GM21360 (cell line): Measurements from ENCODE around the gene MYOF.
"Not testable (repeated sequence)": the region's sequence is repeated elsewhere in the genome, so short reads cannot be mapped to it uniquely, and the experiment has no call there.

ENCODE experiments used
- ATAC-seq: cut with Tn5 transposase; IDR thresholded peaks from one replicate; pipeline ENCODE4 v1.9.1; 2021; ENCODE audit warnings: mild to moderate bottlenecking, moderate library complexity; ENCODE audit not compliant: unreplicated experiment

Gene MYOF

DNA sequence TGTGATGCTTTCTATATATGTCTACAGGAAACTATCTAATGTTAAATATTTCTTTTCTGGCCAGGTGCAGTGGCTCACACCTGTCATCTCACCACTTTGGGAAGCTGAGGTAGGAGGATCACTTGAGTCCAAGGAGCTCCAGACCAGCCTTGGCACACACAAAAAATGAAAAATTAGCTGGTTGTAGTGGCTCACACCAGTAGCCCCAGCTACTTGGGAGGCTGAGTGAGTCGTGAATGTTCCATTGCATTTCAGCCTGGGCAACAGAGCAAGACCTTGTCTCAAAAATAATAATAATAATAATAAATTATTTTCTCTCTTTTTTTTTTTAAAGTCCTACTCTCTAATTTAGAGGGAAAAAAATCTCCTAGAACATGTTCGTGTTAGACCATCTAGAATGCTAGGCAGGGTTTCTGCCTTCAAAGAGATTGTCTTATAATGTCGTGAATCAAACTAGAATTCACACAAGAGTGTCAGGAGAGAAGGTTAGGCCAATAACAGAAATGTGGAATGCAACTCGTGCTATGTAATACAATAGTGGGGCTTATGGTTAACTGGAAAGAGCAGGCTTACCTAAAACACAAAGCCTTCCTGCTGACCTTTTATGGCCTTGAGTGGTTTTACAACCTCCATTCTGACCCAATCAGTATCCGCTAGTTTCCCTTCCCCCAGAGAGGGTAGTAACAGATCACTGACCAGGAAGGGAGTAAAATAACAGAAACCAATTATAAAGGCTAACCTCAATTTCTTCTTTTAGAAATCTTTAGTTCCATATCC, 46.3 kb downstream of the MYOF start:
- ATAC-seq = no peak

DNA sequence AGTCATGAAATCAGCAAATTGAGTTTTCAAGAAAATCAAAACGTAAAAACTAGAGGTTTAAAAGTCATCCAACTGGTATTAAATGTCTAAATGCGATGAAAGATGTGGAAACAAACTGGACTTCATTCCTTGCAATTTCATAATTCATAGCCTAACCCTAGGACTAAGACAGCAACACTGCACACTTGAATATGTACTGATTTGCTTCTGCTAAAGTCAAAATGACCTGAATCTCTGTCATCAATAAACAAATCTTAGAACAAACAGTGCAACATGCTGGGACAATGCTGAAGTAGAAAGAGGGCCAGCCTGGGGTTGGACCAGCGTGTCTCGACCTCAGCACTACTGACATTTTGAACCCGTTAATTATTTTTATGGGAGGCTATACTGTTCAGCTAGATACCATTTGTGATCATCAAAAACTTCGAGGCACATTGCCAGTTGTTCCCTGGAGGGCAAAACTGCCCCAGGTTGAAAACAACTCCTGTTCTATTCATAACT, 47.1 kb downstream of the MYOF start:
- no peak for ATAC-seq

DNA sequence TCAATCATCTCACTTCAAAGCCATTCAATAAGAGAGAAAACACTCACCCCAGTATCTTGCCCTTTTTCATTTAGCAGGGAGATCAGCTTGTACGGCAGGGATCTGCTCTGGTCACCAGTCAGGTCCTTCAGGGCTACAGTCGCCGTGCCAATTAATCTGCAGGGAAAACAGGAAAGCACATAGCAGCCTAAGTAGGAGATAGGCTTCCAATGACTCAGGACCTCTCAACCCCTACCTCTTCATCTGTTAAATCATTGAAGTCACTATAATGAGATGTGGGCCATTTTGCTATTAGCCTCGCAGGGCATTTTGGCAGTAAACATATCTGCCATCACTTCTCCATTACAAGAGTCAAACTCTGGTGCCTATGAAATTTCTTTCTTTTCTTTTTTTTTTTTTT, 50.8 kb downstream of the MYOF start:
- no peak for ATAC-seq

DNA sequence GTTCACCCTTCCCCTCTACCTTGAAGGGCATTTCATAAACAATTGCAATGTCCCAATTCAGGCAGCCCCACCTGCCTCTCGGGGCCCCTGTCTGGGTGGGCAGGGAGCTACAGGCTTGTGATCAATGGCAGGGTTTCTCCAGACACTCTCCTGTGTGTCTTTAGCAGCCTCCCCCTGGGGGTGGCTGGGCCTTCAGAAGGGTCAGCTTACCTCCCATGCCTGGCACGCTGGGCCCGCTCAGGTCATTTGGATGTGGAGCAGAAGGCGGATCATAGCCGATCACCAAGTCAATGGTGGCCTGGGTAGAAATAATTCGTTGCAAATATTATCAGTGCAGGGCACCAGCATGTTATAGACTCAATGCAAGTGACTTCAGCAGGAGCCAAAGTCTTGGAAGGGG, 56.3 kb downstream of the MYOF start:
- no peak for ATAC-seq

DNA sequence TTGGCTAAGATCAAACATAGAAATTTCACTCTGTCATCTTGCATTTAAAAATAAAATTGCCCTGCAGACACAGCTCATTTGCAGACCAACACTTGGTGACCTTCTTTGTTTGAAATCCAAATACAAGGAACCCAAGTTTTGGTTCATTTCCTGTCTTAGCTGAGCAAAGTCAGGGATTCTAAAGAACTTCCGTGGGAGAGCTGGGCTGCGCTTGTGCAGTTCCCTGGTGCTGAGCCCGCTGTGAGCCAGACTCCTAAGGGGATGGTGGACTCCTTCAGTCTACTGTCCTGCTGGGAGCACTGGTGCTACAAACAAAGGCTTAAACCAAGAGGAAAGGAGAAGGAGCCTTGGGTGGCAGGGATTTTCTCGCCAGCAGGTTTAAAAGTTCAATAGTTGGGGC, 60.0 kb downstream of the MYOF start:
- ATAC-seq = no peak

DNA sequence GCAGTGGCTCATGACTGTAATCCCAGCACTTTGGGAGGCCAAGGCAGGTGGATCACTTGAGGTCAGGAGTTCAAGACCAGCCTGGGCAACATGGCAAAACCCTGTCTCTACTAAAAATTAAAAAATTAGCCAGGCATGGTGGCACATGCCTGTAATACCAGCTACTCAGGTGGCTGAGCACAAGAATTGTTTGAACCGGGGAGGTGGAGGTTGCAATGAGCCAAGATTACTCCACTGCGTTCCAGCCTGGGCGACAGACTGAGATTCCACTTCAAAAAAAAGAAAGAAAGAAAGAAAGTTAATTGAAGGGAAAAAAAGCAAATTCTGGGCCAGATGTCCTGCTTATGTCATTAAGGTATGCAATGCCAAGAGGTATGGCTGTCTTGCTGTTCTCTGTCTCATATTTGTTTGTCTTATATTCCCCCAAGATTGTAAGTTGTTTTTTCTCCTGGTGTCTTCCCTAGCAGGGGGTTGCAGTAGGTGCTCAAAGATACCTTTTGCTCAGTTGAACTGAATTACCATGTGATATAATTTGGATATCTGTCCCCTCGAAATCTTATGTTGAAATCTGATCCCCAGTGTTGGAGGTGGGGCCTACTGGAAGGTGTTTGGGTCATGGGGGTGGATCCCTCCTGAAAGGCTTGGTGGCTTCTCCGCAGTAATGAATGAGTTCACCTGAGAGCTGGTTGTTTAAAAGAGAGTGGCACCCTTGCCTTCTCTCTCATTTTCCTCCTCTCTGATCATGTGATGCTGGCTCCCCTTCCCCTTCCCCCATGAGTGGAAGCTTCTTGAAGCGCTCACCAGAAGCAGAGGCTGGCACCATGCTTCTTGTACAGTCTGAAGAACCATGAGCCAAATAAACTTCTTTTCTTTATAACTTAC, 60.9 kb downstream of the MYOF start:
- ATAC-seq = no peak

DNA sequence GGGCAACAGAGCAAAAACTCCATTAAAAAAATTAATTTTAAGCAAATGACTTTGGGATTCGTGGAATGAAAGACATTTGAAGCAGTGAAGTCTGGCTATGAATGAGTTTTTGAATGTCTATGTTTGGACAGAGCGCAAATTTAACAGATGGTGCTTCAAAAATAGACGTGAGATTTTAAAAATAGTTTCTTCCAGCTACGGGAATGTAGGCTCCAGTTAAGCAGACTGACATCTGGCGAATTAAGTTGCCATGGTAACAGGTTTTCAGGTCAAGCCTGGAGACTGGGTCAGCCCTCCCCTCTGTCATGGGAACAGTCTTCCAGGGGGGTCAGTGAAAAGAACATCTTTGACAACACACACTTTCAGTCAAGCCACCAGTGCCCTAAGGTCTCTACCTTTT, 62.0 kb downstream of the MYOF start:
- ATAC-seq = no peak

DNA sequence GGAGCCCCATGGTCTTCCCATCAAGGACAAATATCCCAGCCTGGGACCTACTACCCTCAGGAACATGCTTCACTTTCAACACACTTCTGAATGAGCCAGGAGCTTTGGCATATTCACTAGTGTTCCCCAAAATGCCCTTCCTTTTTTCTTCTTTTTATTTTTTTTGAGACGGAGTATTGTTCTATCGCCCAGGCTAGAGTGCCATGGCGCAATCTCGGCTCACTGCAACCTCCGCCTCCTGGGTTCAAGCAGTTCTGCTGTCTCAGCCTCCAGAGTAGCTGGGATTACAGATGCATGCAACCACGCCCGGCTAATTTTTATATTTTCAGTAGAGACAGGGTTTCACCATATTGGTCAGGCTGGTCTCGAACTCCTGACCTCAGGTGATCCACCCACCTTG, 63.1 kb downstream of the MYOF start:
- not testable (repeated sequence) for ATAC-seq

DNA sequence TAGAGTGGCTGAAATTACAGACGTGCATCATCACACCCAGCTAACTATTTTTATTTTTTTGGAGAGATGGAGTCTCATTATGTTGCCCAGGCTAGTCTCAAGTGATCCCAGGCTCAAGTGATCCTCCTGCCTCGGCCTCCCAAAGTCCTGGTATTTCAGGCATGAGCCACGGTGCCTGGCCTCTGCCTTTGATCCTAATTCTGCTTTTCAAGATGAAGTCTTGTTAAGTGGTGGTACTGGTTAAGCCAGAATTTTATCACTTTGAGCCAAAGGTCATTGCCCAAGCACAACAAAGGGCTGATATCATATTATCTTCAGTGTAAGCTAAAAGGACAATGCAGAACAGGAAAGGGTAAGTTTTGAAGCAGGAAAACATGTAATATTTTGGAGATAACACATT, 64.2 kb downstream of the MYOF start:
- no peak for ATAC-seq

DNA sequence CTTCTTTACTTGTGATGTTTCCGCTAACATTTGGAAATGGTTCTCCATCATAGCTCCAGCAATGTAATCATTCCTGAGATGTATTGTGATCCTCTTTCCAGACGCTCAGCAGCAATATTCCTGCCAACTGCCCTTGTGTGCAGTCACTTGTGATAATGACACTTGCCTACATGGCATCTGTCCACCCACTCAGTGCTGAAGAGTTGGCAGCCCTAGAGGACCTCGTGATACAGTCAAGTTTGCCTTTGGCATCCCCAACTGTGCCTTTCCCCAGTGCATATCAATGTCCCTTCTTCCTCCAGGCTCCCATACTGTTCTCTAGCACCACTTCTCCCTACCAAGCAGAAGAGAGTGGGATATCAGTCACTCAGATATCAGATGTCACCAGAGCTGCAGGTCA, 64.9 kb downstream of the MYOF start:
- ATAC-seq = no peak

DNA sequence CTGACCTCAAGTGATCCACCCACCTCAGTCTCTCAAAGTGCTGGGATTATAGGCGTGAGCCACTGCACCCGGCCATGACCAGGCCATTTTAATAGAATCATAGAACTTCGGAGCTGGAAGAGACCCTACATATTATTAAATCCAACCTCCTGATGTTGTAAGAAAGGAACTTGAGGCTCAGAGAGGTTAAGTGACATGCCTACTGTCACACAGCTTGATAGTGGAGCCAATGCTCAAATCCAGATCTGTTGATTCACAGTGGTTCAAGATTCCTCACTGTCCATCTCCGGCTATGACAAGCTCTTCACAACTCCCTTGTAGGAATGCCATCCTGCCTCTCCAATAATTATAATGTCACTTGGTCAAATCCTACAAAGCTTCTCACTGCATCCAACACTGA, 65.3 kb downstream of the MYOF start:
- no peak for ATAC-seq

DNA sequence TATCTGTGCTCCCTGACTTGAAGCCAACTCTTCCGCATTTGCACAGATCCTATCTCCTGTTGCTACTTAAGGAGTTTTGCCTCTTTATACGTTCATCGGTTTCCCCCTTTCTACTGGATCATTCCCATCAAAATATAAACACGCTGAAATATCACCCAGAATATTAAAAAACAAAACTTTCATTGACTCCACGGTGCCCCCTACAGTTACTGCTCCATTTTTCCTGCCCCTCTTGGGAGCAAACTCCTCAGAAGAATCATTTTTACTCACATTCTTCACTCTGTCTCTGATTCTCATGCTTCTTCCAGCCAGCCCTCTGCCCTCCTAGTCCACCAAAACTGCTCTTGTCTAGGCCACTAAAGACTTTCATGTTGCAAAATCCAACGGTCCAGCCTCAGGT, 66.4 kb downstream of the MYOF start:
- ATAC-seq = no peak

DNA sequence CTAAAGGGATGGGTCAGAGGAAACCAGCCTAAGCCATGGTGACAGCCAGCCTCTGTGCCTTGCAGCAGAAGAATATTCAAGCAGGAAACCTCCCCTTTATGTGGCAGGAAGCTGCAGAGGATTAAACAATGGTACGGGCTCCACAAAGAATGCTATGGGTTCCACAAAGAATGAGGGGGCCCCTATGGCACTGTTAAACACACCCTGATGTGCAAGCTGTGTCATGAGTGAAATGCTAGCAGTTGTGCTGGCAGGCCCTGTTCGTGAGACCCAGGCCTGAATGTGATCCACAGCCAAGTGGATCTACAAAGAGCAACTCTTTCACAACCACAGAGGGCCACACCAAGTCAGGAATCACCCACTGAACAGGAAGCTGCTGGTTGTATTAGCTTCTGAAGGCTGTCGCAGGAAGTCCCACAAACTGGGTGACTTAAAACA, 68.9 kb downstream of the MYOF start:
- no peak for ATAC-seq

DNA sequence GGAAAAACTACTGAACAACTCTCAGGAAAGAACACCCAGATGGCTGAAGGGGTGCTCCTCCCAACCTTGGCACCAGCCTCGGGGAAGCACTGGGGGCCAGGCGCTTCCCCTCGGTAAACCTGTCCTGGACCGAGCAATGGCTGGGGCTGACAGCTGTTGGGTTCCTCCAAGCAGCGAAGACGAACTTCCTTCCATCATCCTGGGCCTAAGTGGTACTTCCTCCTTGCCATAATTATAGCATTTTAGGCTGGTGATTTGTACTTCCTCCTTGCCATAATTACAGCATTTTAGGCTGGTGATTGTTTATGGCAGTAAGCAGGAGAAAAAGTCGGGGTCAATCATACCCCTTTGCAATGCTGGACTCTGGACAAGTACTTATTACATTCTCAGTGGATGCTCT, 69.3 kb downstream of the MYOF start:
- ATAC-seq = no peak

DNA sequence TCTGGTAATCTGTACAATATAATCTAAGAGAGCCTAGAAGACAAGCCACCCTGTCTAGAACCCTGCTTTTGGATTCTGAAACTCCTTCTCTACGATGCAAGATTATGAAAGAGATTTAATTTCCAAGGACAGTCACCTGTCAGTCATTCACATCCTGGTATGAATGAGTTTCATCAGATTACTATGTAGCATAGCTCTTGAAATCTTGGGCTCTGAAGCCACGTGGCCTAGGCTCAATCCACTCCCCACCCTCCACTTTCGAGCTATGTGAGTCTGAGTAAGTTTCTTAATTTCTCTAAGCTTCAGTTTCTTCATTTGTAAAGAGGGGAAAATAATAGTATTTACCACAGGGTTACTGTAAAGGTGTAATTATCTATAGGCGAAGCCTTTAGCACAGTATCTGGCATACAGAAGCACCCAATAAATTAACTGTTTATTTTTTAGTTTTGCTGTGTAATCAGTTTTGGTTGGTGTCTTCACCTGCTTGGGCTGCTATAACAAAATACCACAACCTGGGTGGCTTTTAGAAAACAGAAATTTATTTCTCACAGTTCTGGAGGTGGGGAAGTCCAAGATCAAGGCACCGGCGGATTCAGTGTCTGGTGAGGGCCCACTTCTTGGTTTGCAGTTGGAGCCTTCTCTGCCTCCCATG, 71.3 kb downstream of the MYOF start:
- no peak for ATAC-seq

DNA sequence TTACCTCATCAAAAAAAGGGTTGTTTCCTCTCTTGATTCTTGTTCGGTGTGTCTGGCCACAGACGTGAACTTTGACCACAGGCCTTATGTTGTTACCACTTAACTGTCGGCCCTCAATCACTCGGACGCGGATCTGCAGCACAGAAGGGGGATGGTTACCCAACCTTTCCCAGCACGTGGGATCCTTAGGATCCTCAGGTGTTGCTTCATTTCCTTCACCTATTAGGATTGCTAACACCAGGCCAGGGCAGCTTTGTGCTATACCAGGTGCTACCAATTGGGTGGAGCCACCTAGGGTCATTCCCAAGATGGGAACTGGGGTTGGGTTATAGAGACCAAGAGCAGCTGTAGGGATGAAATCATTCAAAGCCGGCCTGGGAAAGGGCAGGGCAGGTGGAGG, 73.4 kb downstream of the MYOF start:
- ATAC-seq = no peak

DNA sequence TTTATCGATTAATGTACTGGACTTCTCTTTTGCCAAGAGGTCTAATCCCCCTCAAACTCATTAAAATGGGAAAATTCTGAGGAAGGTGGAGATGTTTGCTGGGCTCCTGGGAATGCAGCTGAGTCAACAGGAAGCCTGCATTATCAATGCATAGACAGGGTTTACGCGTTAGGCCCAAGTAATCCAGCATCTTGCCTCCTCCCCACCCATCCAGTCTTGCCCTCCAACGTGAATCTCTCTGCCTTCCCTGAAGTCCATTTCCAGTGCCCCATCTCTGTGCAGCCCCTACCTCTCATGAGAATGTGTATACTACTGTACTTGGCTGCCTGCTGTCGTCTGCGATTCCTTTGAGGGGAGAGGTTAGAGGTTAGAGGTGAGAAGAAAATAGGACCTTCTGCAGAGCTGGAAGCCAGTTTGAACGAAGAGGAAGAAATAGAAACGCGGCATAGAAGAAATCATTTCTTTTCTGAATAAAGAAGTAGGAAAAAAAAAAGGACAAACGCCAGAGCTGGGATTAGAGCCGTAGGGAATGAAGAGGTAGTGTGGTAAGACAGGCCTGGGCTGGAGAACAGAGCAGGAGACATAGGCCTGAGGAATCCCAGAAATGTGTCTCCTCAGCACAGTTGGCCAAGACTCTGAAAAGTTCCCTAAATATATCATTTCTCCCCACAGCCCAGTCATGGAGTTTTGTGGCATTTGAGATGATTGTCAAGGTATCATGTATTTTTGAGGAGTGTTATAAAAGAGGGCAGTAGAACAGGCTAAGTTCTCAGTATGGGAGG, 75.6 kb downstream of the MYOF start:
- ATAC-seq = no peak

DNA sequence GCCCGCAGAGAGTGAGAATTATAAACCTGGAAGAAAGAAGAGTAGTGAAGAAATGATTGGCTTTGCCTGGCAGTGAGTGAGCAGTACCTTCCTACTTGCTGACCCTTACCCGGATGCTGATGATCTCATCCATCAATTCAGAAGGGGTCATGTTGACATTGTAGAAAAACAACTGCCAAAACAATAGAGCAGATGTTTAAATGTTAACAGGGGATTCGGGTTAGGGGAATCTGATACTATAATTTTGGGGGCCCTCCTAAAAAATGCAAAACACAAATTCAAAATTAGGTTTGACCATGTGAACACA, 78.1 kb downstream of the MYOF start:
- ATAC-seq = no peak

DNA sequence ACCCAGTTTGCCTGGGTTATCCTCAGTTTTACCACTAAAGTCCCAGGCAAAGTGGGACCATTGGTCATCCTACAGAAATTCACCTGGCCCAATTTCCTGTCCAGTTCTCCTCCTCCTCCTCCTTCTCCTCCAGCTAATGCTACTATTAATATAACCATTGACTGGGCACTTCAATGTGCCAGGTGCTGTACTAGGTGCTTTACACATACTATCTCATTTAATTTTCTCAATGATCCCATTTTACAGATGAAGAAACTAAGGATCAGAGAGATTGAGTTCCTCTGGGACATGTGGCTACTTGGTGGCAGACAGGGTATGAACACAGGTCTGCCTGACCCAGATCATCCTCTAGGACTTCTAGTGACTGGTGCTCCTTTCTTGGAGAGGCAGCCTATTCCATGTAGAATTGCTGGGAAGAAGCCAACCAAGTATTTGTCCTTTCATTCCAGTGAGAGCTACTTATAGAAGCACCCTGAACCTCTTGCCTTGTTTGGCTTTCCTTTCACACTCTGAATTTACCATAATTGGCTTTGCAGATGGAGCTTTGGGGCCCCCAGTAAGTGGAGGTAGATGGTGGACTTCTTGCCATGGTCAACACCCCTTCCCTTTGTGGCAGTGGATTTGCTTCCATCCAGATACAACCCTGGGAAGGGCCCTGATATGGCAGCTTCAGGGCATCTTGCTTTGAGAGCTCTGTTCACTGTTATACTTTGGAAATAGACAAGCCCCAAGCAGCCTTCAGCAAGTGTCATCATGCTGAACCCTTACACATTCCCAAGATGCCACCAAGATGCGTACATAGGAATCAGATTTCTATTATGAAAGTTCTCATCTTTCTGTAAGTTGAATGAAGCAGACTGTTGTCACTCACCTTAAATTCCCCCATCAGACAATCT, 78.7 kb downstream of the MYOF start:
- ATAC-seq = no peak

DNA sequence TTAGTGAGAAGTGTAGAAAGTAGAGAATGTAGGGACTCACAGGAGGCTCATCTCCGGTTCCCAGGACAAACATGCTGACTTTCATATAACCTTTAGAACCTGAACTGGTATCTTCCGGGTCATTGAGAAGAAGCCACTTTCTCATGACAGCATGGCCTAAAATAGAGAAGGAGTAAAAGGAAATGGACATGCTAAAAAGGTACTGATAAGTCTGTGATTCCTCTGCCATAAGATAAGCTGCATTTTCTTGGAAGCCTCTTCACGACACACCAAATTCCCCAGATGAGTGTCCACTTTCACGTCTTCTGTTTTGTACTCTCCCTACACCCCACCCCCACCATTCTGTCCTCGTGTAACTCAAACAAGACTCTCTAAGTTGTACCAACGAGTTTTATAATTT, 79.9 kb downstream of the MYOF start:
- ATAC-seq = no peak
